ENCODE results near the gene DYTN.

DNA sequence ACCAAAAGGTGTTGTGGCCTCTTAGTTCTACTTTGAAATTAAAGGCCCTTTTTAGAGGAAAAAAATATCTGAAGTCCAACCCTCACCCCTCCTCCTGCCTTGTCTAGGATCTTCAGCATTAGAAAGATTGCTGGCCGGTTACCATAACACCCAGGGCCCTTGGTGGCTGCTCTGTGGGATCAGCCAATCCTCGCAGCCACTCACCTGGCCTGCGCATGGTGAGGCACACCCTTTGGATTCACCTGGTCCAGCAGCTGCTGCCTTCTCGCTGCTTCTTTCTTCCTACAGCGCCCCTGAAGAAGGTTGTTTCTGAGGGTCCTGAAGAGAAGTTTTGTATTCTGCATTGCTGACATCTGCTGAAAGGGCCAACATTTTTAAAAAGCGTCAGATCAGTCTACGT lies 25.2 kb downstream of the DYTN start:
- no peak for TF ChIP-seq CTCF (IDR thresholded peaks at IDR 0.05; ENCODE audit: poor library complexity)
- TF ChIP-seq EZH2phosphoT487 (IDR thresholded peaks at IDR 0.05; ENCODE audit: low read depth, severe bottlenecking, unreplicated experiment) = no peak
